GM12878 (cell line): ENCODE results near the gene FPGT. TPM values are rescaled to one million over a fixed set of nuclear protein-coding genes. Genes with fewer than 3 reads are reported as not detected.

Experiments used
- ATAC-seq: fragments of 200-7000 bp; cut with Tn5 transposase; 3 replicates; pipeline ENCODE4 v1.9.1; 2020; ENCODE audit warnings: mild to moderate bottlenecking, moderate library complexity
- Bru-seq: library from RNA; stranded (reverse); fragments of 400-500 nt; gene quantifications from one replicate; lab custom pipeline; 2021; lab: Mats Ljungman, UMichigan
- BruChase-seq, 2 experiments: library from RNA; stranded (reverse); fragments of 400-500 nt; gene quantifications; one replicate each; lab custom pipeline; 2021; lab: Mats Ljungman, UMichigan
- BruUV-seq: library from RNA; stranded (reverse); fragments of 400-500 nt; replicated peaks from 2 replicates; lab custom pipeline; 2021; lab: Mats Ljungman, UMichigan
- CTCF ChIA-PET: fragments of 300-600 bp; sonication (Branson Sonifier 250); formaldehyde crosslinking; extraction: SDS; loops from one replicate; lab custom pipeline; 2021; ENCODE audit warnings: inconsistent platforms; lab: Yijun Ruan, JAX
- POLR2A ChIA-PET: fragments of 350-600 bp; formaldehyde crosslinking; extraction: SDS; loops from one replicate; lab custom pipeline; 2021; ENCODE audit warnings: inconsistent platforms; lab: Charles Lee
- RAD21 ChIA-PET: fragments of 300-600 bp; sonication (Branson Sonifier 250); formaldehyde crosslinking; loops from one replicate; lab custom pipeline; 2023; ENCODE audit warnings: antibody characterized with exemption; ENCODE audit not compliant: unreplicated experiment; lab: Charles Lee
- SMC1A ChIA-PET: fragments of 300-600 bp; sonication (Branson Sonifier 250); formaldehyde crosslinking; loops from one replicate; lab custom pipeline; 2023; ENCODE audit not compliant: unreplicated experiment, uncharacterized antibody; lab: Charles Lee
- DNase-seq: peaks from one replicate; pipeline ENCODE4 v3.0.0-alpha.2; 2011; ENCODE audit warnings: low read depth, low spot score
- FAIRE-seq: peaks from 3 replicates; lab custom pipeline; 2011; peaks lifted over from hg19 to GRCh38; lab: Jason Lieb, UNC
- H2AFZ ChIP-seq: 2 replicates; pipeline ENCODE4 v1.6.0; 2011; ENCODE audit warnings: low read depth, low read length, control low read depth; ENCODE audit not compliant: control insufficient read depth
- H3K27ac ChIP-seq: 2 replicates; pipeline ENCODE4 v1.5.1; 2011; ENCODE audit warnings: control low read depth; ENCODE audit not compliant: control insufficient read depth, insufficient read depth
- H3K27me3 ChIP-seq, 2 experiments: replicated peaks in 1 of 2; 2 replicates each; pipeline versions ENCODE4 v1.6.0 to v1.6.1; 2011; ENCODE audit warnings: low read length in 1 of 2; ENCODE audit not compliant: control insufficient read depth in 2 of 2, insufficient read depth in 2 of 2
- H3K36me3 ChIP-seq, 2 experiments: 2 replicates each; pipeline ENCODE4 v1.5.1; 2011; ENCODE audit warnings: low read length in 1 of 2; ENCODE audit not compliant: control insufficient read depth in 2 of 2, insufficient read depth in 2 of 2
- H3K4me1 ChIP-seq: 2 replicates; pipeline ENCODE4 v1.6.1; 2011; ENCODE audit warnings: mild to moderate bottlenecking, low read length, moderate library complexity, mixed read lengths; ENCODE audit not compliant: control insufficient read depth, insufficient read depth
- H3K4me2 ChIP-seq: 2 replicates; pipeline ENCODE4 v1.6.0; 2011; ENCODE audit warnings: control low read depth; ENCODE audit not compliant: control insufficient read depth, insufficient read depth
- H3K4me3 ChIP-seq: fragments of 200-600 bp; sonication (generic); 2 replicates; pipeline ENCODE4 v1.5.1; 2016
- H3K79me2 ChIP-seq: 2 replicates; pipeline ENCODE4 v1.6.0; 2011; ENCODE audit warnings: low read length; ENCODE audit not compliant: control insufficient read depth, insufficient read depth
- H3K9ac ChIP-seq: 2 replicates; pipeline ENCODE4 v1.8.0; 2011; ENCODE audit warnings: low read length, control low read depth, mixed read lengths; ENCODE audit not compliant: control insufficient read depth, insufficient read depth
- H3K9me3 ChIP-seq: replicated peaks from 3 replicates; pipeline ENCODE4 v1.5.1; 2011; ENCODE audit warnings: mild to moderate bottlenecking, low read length; ENCODE audit not compliant: control insufficient read depth, insufficient read depth
- H4K20me1 ChIP-seq: 2 replicates; pipeline ENCODE4 v1.6.0; 2011; ENCODE audit not compliant: control insufficient read depth, insufficient read depth
- CBFB ChIP-seq: IDR thresholded peaks from 2 replicates; pipeline ENCODE4 v1.6.1; 2016; ENCODE audit warnings: antibody characterized with exemption, low read depth
- CBX3 ChIP-seq: fragments of 200-600 bp; sonication (generic); IDR thresholded peaks from 2 replicates; pipeline ENCODE4 v1.6.1; 2016; ENCODE audit warnings: low read depth, borderline replicate concordance
- CTCF ChIP-seq, 3 experiments: IDR thresholded peaks in 2 of 3; conservative IDR thresholded peaks in 1 of 3; 2 replicates each; pipeline ENCODE4 v1.5.1; 2011; ENCODE audit warnings: low read depth in 3 of 3, low read length in 3 of 3, mild to moderate bottlenecking in 3 of 3, control low read depth in 2 of 3, moderate library complexity in 2 of 3, inconsistent platforms in 1 of 3, mixed read lengths in 1 of 3; ENCODE audit not compliant: control insufficient read depth in 2 of 3, insufficient read depth in 1 of 3; ENCODE audit errors: extremely low read depth in 1 of 3
- EED ChIP-seq: sonication (generic); IDR thresholded peaks from 2 replicates; pipeline ENCODE4 v1.6.1; 2016; ENCODE audit warnings: antibody characterized with exemption, low read depth
- GABPA ChIP-seq: IDR thresholded peaks from 2 replicates; pipeline ENCODE4 v1.6.1; 2014; ENCODE audit warnings: antibody characterized with exemption, low read depth, mild to moderate bottlenecking, inconsistent platforms
- HCFC1 ChIP-seq: fragments of 150-350 bp; IDR thresholded peaks from 2 replicates; pipeline ENCODE4 v1.6.1; 2014; ENCODE audit warnings: low read length
- HDGF ChIP-seq: fragments of 450-650 bp; IDR thresholded peaks from 2 replicates; pipeline ENCODE4 v1.6.1; 2016; ENCODE audit warnings: antibody characterized with exemption
- IRF5 ChIP-seq: fragments of 450-650 bp; IDR thresholded peaks from 2 replicates; pipeline ENCODE4 v1.6.1; 2017; ENCODE audit warnings: borderline replicate concordance
- KLF5 ChIP-seq: fragments of 450-650 bp; IDR thresholded peaks from 2 replicates; pipeline ENCODE4 v1.6.1; 2014; ENCODE audit warnings: mild to moderate bottlenecking; ENCODE audit not compliant: partially characterized antibody
- PAX5 ChIP-seq: IDR thresholded peaks from 2 replicates; pipeline ENCODE4 v1.6.1; 2011; ENCODE audit warnings: low read depth, low read length, borderline replicate concordance
- PML ChIP-seq: IDR thresholded peaks from 2 replicates; pipeline ENCODE4 v1.6.1; 2012; ENCODE audit warnings: low read length, inconsistent platforms
- RCOR1 ChIP-seq: conservative IDR thresholded peaks from 2 replicates; pipeline ENCODE4 v1.6.1; 2012; ENCODE audit warnings: low read depth, low read length, improper control_type of control experiment
- SMAD5 ChIP-seq: IDR thresholded peaks from 2 replicates; pipeline ENCODE4 v1.6.1; 2016; ENCODE audit warnings: antibody characterized with exemption, low read depth
- SPI1 ChIP-seq: IDR thresholded peaks from 2 replicates; pipeline ENCODE4 v1.6.1; 2011; ENCODE audit warnings: low read depth, mild to moderate bottlenecking, low read length, moderate library complexity, borderline replicate concordance; ENCODE audit not compliant: insufficient read depth
- ZNF622 ChIP-seq: fragments of 450-650 bp; IDR thresholded peaks from 2 replicates; pipeline ENCODE4 v1.6.1; 2017; ENCODE audit warnings: mild to moderate bottlenecking, inconsistent platforms
- WGBS: methylation state at CpG from one replicate; pipeline ENCODE4 v1.1.6; 2016; ENCODE audit warnings: low lambda C conversion rate; ENCODE audit not compliant: insufficient replicate concordance, insufficient coverage; ENCODE audit errors: missing lambda C conversion rate; 5-methylcytosine and 5-hydroxymethylcytosine counted together
- in situ Hi-C: fragments of 300-500 bp; cut with MboI; formaldehyde crosslinking; loops from 9 replicates; pipeline ENCODE4 v1.14.3; 2018; ENCODE audit warnings: mixed read lengths
- intact Hi-C: fragments of 100-400 bp; cut with micrococcal nuclease; formaldehyde crosslinking; loops from one replicate; pipeline ENCODE4 v1.14.2; 2022; ENCODE audit not compliant: unreplicated experiment
- long read RNA-seq, 2 experiments: library from polyadenylated mRNA; unstranded; transcript quantifications; one replicate each; pipeline ENCODE4 v2.0.0, GENCODE V29; 2019 to 2020
- polyA minus RNA-seq, 3 experiments: library from RNA; depleted of rRNA, polyadenylated mRNA; stranded (reverse); fragments of >200 nt; gene quantifications; 2 replicates each; pipeline ENCODE4 v1.2.3, GENCODE V29; 2011
- polyA plus RNA-seq, 11 experiments: library from polyadenylated mRNA; depleted of rRNA in 4 of 11; unstranded in 6 of 11; stranded (reverse) in 5 of 11; fragments of >200 nt; fragmentation: Nextera tagmentation in 4 of 11; fragmentation: Illumina TruSeq in 1 of 11; extraction: Ambion mirVana in 4 of 11; extraction: Trizol in 1 of 11; gene quantifications; 1 replicate in 1 of 11; 2 replicates in 10 of 11; pipeline versions ENCODE4 v1.2.1 to v1.2.3, GENCODE V29; 2011 to 2016; ENCODE audit warnings: inconsistent platforms in 2 of 11, missing spikeins in 2 of 11, low read depth in 1 of 11
- total RNA-seq, 4 experiments: library from RNA; depleted of rRNA in 3 of 4; stranded (reverse); fragments of >200 nt in 3 of 4; fragmentation: Illumina TruSeq in 1 of 4; extraction: Trizol in 1 of 4; gene quantifications; 2 replicates each; pipeline versions ENCODE4 v1.2.1 to v1.2.3, GENCODE V29; 2013 to 2021

FPGT gene
- total RNA-seq (2013; cell fraction: nucleolus; rRNA removed): 48.6 and 50.3 TPM in 2 replicates
- 8.2 and 11.5 TPM in 2 replicates for total RNA-seq (2014; rRNA removed)
- 10.5 and 11.2 TPM in 2 replicates for total RNA-seq (2014; rRNA removed; fragmentation: Illumina TruSeq; extraction: Trizol)
- 9.3 and 10.7 TPM in 2 replicates for total RNA-seq (2021)
- 6.4 TPM for polyA plus RNA-seq (2011; ENCODE audit: low read depth)
- polyA plus RNA-seq (2011; rRNA removed): 15.4 and 26.2 TPM in 2 replicates
- 4.2 and 4.8 TPM in 2 replicates for polyA plus RNA-seq (2011; cell fraction: cytosol; rRNA removed)
- 7.4 and 8.1 TPM in 2 replicates for polyA plus RNA-seq (2011; cell fraction: nucleus; rRNA removed)
- polyA plus RNA-seq (2012): 4.8 and 5.8 TPM in 2 replicates
- 12.6 and 14.9 TPM in 2 replicates for polyA plus RNA-seq (2014; fragmentation: Illumina TruSeq; extraction: Trizol)
- 10 to 100 TPM in 1 of 2 experiments, 1 to 10 TPM in 1; 7.8 to 11.9 TPM for polyA plus RNA-seq (2014; fragmentation: Nextera tagmentation; extraction: Ambion mirVana)
- polyA plus RNA-seq (2014; rRNA removed): 4.1 and 8.6 TPM in 2 replicates
- 10 to 100 TPM; 14.3 to 14.9 TPM for polyA plus RNA-seq (2016; fragmentation: Nextera tagmentation; extraction: Ambion mirVana)
- polyA minus RNA-seq (2011; rRNA and poly(A)+ RNA removed): 7.0 and 8.7 TPM in 2 replicates
- 3.1 and 4.3 TPM in 2 replicates for polyA minus RNA-seq (2011; cell fraction: cytosol; rRNA and poly(A)+ RNA removed)
- polyA minus RNA-seq (2011; cell fraction: nucleus; rRNA and poly(A)+ RNA removed): 13.0 and 15.6 TPM in 2 replicates
- percentile 68 among the genes with signal in this experiment for Bru-seq, nascent RNA
- BruChase-seq, experiment 1, labeled RNA remaining after a 6-hour chase: percentile 73 among the genes with signal in this experiment
- percentile 79 among the genes with signal in this experiment for BruChase-seq, experiment 2, labeled RNA remaining after a 2-hour chase
- long read RNA-seq, experiment 1, partial matches to known transcripts: 0 of 5 reads
- long read RNA-seq, experiment 1, other reads (novel, unspliced or antisense): 0 of 5 reads
- long read RNA-seq, experiment 2, transcript FPGT-202 (4 exons, 3,254 nt): major isoform, 35 of 55 reads
- long read RNA-seq, experiment 2, partial matches to known transcripts: 5 of 55 reads
- long read RNA-seq, experiment 2, other reads (novel, unspliced or antisense): 5 of 55 reads

GRCh38 chr1:74197657-74198552 lies at the start of gene FPGT, which contains the start of gene LRRIQ3:
TSS of gene FPGT (plus strand) at chr1:74198242. CDS start at chr1:74198279, 37 bp downstream.
TSS of gene LRRIQ3 (minus strand) at chr1:74198176. CDS start at chr1:74183684, 14,492 bp downstream.
- H2AFZ ChIP-seq: peak within 1 kb of the TSS; percentile 100
- H3K4me2 ChIP-seq: peak within 1 kb of the TSS; percentile 88
- no peaks in the 10 kb centered on the region for H3K79me2 ChIP-seq
- ATAC-seq (peak; percentile 96), FAIRE-seq (peak; percentile 99), DNase-seq (peak; percentile 84)
- peak within 1 kb of the TSS; percentile 73 for H3K9ac ChIP-seq
- peak within 1 kb of the TSS; percentile 82 for H3K4me3 ChIP-seq
- 2% methylated on average over 41 of the region's 41 CpGs for WGBS
- H3K27me3 ChIP-seq: no peaks in the 10 kb centered on the region
- intact Hi-C loops (loop anchor here (5.0 to 10.0 kb wide), 2 partner anchors 494 to 537 kb away; partner anchors contain the start of genes CRYZ and TYW3), in situ Hi-C loops (loop anchor here (5.0 kb wide), 1 partner anchor 534 kb away; the partner anchor contains the start of genes CRYZ and TYW3)
- ChIA-PET CTCF (interaction anchor here (1.2 to 1.3 kb wide), 3 partner anchors 9 to 536 kb away, joined by 3 to 5 read pairs (median 3); no protein-coding TSS in a partner anchor), POLR2A (no interaction called here), SMC1A (interaction anchor here (0.9 to 1.1 kb wide), 2 partner anchors 9 to 183 kb away, joined by 3 read pairs; no protein-coding TSS in a partner anchor), RAD21 (interaction anchor here (0.7 to 1.1 kb wide), 3 partner anchors 10 to 358 kb away, joined by 3 read pairs; no protein-coding TSS in a partner anchor)
- no peaks in the 10 kb centered on the region for H4K20me1 ChIP-seq
- no peaks in the 10 kb centered on the region for H3K9me3 ChIP-seq
- H3K36me3 ChIP-seq: no peaks in the 10 kb centered on the region
- H3K27ac ChIP-seq: peak within 1 kb of the TSS; percentile 72
- 0 out of 2 replicates have a peak, but pooled peaks cover 5% of the 10 kb centered on the region for H3K4me1 ChIP-seq
- BruUV-seq: TSS peak; percentile 89
- peak; percentile 42; the same call in 1 of the 2 replicates for TF ChIP-seq PAX5
- TF ChIP-seq HCFC1: no peak
- TF ChIP-seq RCOR1: no peak
- TF ChIP-seq KLF5: peak; percentile 37
- peak; percentile 59; the same call in 1 of the 2 replicates for TF ChIP-seq SMAD5
- peak; percentile 67; the same call in 1 of the 2 replicates for TF ChIP-seq PML
- no peak for TF ChIP-seq CBX3
- peak; percentile 47; the same call in 1 of the 2 replicates for TF ChIP-seq SPI1
- TF ChIP-seq CTCF (IDR thresholded peaks at IDR 0.05 in 2 of 3, conservative IDR thresholded peaks at IDR 0.05 in 1 of 3; ENCODE audit: control insufficient read depth in 2 of 3, extremely low read depth in 1 of 3, insufficient read depth in 1 of 3, low read depth in 3 of 3, low read length in 3 of 3): no peak
- TF ChIP-seq CBFB: 0 out of 2 replicates have a peak, but pooled peaks have one; percentile 32
- no peak for TF ChIP-seq IRF5
- 0 out of 2 replicates have a peak, but pooled peaks have one; percentile 22 for TF ChIP-seq EED
- 0 out of 2 replicates have a peak, but pooled peaks have one; percentile 8 for TF ChIP-seq GABPA
- no peak for TF ChIP-seq ZNF622
- TF ChIP-seq HDGF: peak; percentile 85
